Activated naive CD8-positive, alpha-beta T cell treated with anti-CD3 and anti-CD28 coated beads, Interleukin-2, amount 10 ng/mL, durations not matched to agents 7 days and 5 days (primary cell): ENCODE data around the gene NAXD. TPM values are rescaled to one million over a fixed set of nuclear protein-coding genes. Genes with fewer than 3 reads are reported as not detected.
"Not testable (repeated sequence)": the region's sequence is repeated elsewhere in the genome, so short reads cannot be mapped to it uniquely, and the experiment has no call there.

ENCODE experiments used
- ATAC-seq: fragments of 150-1000 bp; cut with Tn5 transposase; one replicate; pipeline ENCODE4 v1.10.0; 2021; ENCODE audit warnings: low read depth, moderate library complexity
- POLR2A ChIA-PET: fragments of 350-600 bp; sonication (Branson Sonifier 250); formaldehyde crosslinking; loops from one replicate; lab custom pipeline; 2021; ENCODE audit warnings: antibody characterized with exemption; lab: Charles Lee
- DNase-seq: peaks from one replicate; pipeline ENCODE4 v3.0.0; 2021
- H3K27ac Mint-ChIP-seq: one replicate; pipeline ENCODE4 v1.8.0; 2022; ENCODE audit warnings: mild to moderate bottlenecking, mixed read lengths
- H3K27me3 Mint-ChIP-seq: one replicate; pipeline ENCODE4 v1.8.0; 2022; ENCODE audit warnings: mild to moderate bottlenecking, moderate library complexity, mixed read lengths
- H3K36me3 Mint-ChIP-seq: one replicate; pipeline ENCODE4 v1.8.0; 2021; ENCODE audit warnings: mild to moderate bottlenecking, mixed read lengths
- H3K4me1 Mint-ChIP-seq: one replicate; pipeline ENCODE4 v1.8.0; 2021; ENCODE audit warnings: mixed read lengths
- H3K4me3 Mint-ChIP-seq: one replicate; pipeline ENCODE4 v1.8.0; 2022; ENCODE audit warnings: mild to moderate bottlenecking, moderate library complexity, mixed read lengths
- H3K9me3 Mint-ChIP-seq: one replicate; pipeline ENCODE4 v1.8.0; 2021; ENCODE audit warnings: mixed read lengths
- total RNA-seq, 2 experiments: library from RNA; stranded (reverse); gene quantifications; one replicate each; pipeline ENCODE4 v1.2.3, GENCODE V29; 2021

NAXD gene
- 10 to 100 TPM; 31.3 TPM for total RNA-seq

GRCh38 chr13:110615322-110616102 is at the start of gene NAXD:
NAXD (plus strand) TSS chr13:110615545; CDS start chr13:110615602, 57 bp downstream.
- Mint-ChIP-seq H3K27me3 (no peaks in the 10 kb centered on the region), H3K27ac (peak within 1 kb of the TSS; percentile 95), H3K9me3 (no peaks in the 10 kb centered on the region), H3K36me3 (peaks cover 4% of the 10 kb centered on the region), H3K4me3 (peak within 1 kb of the TSS; percentile 90), H3K4me1 (peaks cover 18% of the 10 kb centered on the region)
- POLR2A ChIA-PET = interaction anchor here (0.9 to 2.6 kb wide), 9 partner anchors 15 to 299 kb away, joined by 3 to 15 read pairs (median 5); partner anchors contain the start of genes ANKRD10 and RAB20
- ATAC-seq (peak; percentile 92), DNase-seq (peak; percentile 83)

DNA sequence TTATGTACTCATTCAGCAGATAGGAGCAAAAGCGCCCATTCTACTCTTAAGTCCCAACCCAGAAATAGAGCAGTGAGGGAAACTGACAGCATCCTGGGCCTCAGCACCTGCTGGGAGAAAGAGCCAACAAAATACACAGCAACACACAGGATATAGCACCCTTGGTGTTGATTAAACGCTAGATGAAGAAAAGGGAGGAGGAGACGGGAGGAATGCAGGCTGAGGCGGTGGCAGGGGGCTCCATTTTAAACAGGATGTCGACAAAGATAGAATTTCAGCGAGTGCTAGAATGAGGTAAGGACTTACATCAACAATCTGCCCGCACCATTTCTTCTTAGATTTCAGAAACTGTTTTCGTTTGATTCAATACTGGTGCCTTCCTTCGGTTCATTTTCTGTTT is 49.2 kb upstream of the NAXD start:
- Mint-ChIP-seq H3K9me3 (no peaks in the 10 kb centered on the region), H3K4me3 (no peak overlapping the region), H3K27me3 (peaks cover 39% of the 10 kb centered on the region), H3K4me1 (peaks cover 13% of the 10 kb centered on the region), H3K27ac (no peak overlapping the region), H3K36me3 (no peaks in the 10 kb centered on the region)
- POLR2A ChIA-PET = no interaction called here
- ATAC-seq (no peak), DNase-seq (no peak)

DNA sequence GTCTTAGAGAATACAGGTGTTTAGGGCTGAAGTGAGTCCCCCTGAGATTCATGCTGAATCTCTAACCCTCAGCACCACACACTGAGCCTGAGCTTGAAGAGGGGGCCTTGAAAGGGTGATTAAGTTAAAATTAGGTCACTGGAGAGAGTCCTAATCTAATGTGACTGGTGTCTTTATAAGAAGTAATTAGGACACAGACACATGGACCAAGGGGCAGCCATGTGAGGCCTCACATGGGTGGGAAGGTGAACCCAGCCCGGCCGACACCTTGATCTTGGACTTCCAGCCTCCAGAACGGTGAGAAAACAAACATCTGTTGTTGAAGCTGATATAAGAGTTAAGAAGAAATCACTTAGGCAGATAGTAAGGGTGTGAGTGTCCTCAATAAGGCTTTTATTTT is 46.7 kb upstream of the NAXD start:
- ATAC-seq (no peak), DNase-seq (no peak)
- H3K27me3 Mint-ChIP-seq = peaks cover 46% of the 10 kb centered on the region
- no peaks in the 10 kb centered on the region for H3K36me3 Mint-ChIP-seq
- H3K9me3 Mint-ChIP-seq = no peaks in the 10 kb centered on the region
- POLR2A ChIA-PET = no interaction called here
- H3K4me3 Mint-ChIP-seq = no peak overlapping the region
- H3K4me1 Mint-ChIP-seq = peaks cover 4% of the 10 kb centered on the region
- no peak overlapping the region for H3K27ac Mint-ChIP-seq

- peaks cover 45% of the 10 kb centered on the region for H3K27me3 Mint-ChIP-seq
- H3K4me3 Mint-ChIP-seq, H3K36me3 Mint-ChIP-seq, H3K4me1 Mint-ChIP-seq, DNase-seq, H3K9me3 Mint-ChIP-seq, H3K27ac Mint-ChIP-seq, POLR2A ChIA-PET, ATAC-seq: not testable (repeated sequence)
Measured at GRCh38 chr13:110569962-110570361, 45.4 kb upstream of the NAXD start.

DNA sequence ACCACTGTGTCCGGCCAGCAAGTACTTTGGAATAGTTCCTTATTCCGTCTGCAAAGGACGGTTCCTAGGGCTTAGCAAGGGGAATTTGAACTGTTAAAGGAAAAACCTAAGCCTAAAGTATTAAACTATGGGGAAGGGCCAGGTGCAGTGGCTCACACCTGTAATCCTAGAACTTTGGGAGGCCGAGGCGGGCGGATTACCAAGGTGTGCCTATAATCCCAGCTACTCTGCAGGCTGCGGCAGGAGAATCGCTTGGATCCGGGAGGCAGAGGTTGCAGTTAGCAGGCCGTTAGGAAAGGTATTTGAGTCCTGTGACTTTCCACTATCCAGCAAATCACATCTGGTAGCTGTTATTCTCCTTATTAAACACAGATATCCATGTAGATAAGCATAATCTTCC is 44.5 kb upstream of the NAXD start:
- Mint-ChIP-seq H3K27ac (no peak overlapping the region), H3K4me3 (no peak overlapping the region), H3K27me3 (peaks cover 51% of the 10 kb centered on the region)

GRCh38 chr13:110571896-110572777 is 43.2 kb upstream of the NAXD start:
- no peak overlapping the region for H3K4me3 Mint-ChIP-seq
- H3K4me1 Mint-ChIP-seq = peaks cover 12% of the 10 kb centered on the region
- DNase-seq = no peak

More for the DNA sequence above, 44.5 kb upstream of the NAXD start:
- peaks cover 8% of the 10 kb centered on the region for H3K4me1 Mint-ChIP-seq
- DNase-seq (no peak), ATAC-seq (no peak)
- no peaks in the 10 kb centered on the region for H3K9me3 Mint-ChIP-seq
- POLR2A ChIA-PET = interaction anchor here (1.0 kb wide), 1 partner anchor 9 kb away, joined by 3 read pairs; the partner anchor contains the start of gene RAB20
- no peaks in the 10 kb centered on the region for H3K36me3 Mint-ChIP-seq

GRCh38 chr13:110572778-110573118 is 42.6 kb upstream of the NAXD start:
- peaks cover 63% of the 10 kb centered on the region for H3K27me3 Mint-ChIP-seq
- no peak for DNase-seq
- H3K9me3 Mint-ChIP-seq = no peaks in the 10 kb centered on the region

More at GRCh38 chr13:110571896-110572777, 43.2 kb upstream of the NAXD start:
- POLR2A ChIA-PET = no interaction called here
- H3K9me3 Mint-ChIP-seq = no peaks in the 10 kb centered on the region
- H3K27me3 Mint-ChIP-seq = peaks cover 57% of the 10 kb centered on the region
- H3K27ac Mint-ChIP-seq = no peak overlapping the region
- no peaks in the 10 kb centered on the region for H3K36me3 Mint-ChIP-seq
- no peak for ATAC-seq

DNA sequence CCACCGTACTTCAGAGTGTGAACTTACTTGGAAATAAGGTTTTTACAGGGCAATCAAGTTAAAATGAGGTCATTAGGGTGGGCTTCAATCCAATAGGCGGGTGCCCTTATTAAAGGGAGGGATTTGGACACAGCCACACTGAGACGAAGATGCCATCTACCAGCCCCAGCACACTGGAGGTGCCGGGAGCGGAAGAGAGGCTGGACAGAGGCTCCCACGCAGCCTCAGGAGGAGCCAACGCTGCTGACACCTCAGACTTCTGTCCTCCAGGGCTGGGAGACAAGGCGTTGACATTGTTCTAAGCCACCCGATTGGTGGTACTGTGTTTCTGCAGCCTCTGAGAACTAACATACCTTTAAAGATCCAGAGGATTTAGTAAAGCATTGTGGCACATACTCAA is 41.2 kb upstream of the NAXD start:
- no peak overlapping the region for H3K4me3 Mint-ChIP-seq
- peaks cover 12% of the 10 kb centered on the region for H3K4me1 Mint-ChIP-seq
- no peak overlapping the region for H3K27ac Mint-ChIP-seq
- DNase-seq (no peak), ATAC-seq (no peak)
- peaks cover 70% of the 10 kb centered on the region for H3K27me3 Mint-ChIP-seq
- POLR2A ChIA-PET = no interaction called here
- H3K9me3 Mint-ChIP-seq = no peaks in the 10 kb centered on the region
- no peaks in the 10 kb centered on the region for H3K36me3 Mint-ChIP-seq

More at GRCh38 chr13:110572778-110573118, 42.6 kb upstream of the NAXD start:
- Mint-ChIP-seq H3K36me3 (no peaks in the 10 kb centered on the region), H3K27ac (no peak overlapping the region), H3K4me1 (peaks cover 12% of the 10 kb centered on the region), H3K4me3 (no peak overlapping the region)
- POLR2A ChIA-PET = no interaction called here
- ATAC-seq = no peak

DNA sequence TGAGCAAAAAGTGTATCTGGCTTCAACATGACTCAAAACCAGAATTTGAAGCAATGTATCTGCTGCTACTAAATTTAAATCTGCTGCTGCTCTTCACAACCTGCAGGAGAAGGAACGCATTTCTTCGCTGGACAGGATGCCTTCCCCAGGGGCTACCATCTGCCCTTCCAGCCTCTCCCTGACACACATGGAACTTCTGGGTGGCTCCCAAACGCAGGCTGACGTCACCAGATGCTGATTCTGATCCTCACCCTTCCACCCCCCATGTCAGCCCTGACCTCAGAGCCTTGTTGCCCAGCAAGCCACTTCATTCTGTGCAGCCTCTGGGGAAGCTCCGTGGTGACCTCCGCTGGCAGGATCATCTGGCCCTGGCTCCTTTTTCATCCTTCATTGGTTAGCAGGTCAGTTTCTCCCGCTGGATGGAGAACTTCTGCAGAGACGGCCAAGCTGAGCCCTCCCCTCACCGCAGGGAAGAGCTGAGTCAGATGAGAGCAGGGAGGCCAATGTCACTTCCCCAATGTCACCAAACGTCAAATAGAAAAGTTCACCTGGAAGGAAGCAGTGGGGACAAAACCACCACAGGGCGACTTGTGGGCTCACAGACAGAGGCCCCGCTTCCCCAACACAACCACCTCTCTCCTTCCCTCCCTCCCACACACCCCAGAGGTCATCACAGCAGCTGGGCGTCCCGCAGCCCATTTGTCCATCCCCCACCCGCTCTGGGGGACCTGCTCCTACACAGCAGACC is 39.8 kb upstream of the NAXD start:
- DNase-seq = peak; percentile 41
- Mint-ChIP-seq H3K9me3 (no peaks in the 10 kb centered on the region), H3K27ac (no peak overlapping the region), H3K4me3 (peak overlapping the region; percentile 67), H3K27me3 (peaks cover 76% of the 10 kb centered on the region), H3K4me1 (peaks cover 12% of the 10 kb centered on the region), H3K36me3 (no peaks in the 10 kb centered on the region)
- peak; percentile 73 for ATAC-seq
- POLR2A ChIA-PET = no interaction called here

DNA sequence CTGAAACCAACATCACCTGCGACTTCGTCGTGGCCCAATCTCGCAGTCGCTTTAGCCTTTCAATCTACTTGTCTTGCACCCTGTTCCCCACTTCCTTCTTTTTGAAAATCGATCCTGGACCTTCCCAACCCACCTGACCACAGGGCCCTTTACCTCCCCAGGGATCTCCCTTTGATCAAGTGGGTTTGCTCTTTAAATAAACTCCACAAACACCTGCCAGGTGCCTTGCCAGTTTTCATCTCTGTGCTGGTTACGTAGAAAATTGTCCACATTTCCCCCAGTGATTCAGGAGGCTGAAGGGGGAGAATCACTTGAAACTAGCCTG is 39.3 kb upstream of the NAXD start:
- Mint-ChIP-seq H3K27ac (peak overlapping the region; percentile 28), H3K4me3 (peak overlapping the region; percentile 67), H3K36me3 (no peaks in the 10 kb centered on the region), H3K27me3 (peaks cover 72% of the 10 kb centered on the region), H3K9me3 (no peaks in the 10 kb centered on the region), H3K4me1 (peaks cover 15% of the 10 kb centered on the region)
- ATAC-seq (no peak), DNase-seq (no peak)
- POLR2A ChIA-PET = no interaction called here

DNA sequence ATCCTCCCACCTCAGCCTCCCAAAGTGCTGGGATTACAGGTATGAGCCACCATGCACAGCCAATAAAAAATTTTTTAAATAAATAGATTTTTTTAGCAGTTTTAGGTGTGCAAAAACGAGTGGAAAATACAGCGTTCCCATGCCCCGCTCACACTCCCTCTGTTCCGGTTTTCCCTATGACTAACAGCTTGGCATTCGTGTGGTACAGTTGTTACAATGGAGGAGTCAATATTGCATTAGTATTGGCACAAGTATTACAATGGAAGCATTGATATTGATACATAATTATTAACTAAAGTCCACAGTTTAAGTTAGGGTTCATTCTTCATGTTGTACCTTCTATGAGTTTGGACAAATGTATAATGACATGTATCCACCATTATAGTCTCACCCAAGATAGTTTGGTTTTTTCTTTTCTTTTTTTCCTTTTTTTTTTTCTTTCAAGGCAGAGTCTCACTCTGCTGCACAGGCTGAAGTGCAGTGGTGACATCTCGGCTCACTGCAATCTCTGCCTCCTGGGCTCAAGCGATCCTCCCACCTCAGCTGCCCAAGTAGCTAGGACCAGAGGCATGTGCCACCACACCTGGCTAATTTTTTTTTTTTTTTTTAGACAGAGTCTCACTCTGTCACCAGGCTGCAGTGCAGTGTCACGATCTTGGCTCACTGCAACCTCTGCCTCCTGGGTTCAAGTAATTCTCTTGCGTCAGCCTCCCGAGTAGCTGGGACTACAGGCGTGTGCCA is 38.4 kb upstream of the NAXD start:
- POLR2A ChIA-PET = no interaction called here
- H3K4me3 Mint-ChIP-seq = no peak overlapping the region
- no peak for ATAC-seq

DNA sequence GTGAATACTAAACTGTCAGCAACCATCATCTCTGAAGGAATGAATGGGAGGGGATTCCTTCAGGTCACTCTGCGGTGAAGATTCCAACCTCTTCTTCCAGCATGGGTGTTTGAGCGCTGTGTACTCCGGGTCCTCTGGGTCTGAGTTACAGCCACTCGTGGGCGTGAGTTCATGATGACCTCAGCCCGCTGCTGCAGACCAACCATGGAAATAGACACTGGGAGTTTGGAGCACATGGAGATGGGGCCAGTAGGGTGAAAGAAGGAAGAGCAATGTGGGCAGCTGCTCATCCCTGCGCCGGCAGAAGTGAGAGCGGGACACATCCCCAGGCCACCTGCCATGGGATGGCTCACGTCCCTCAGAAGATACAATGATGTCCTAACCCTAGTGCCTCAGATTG is 37.0 kb upstream of the NAXD start:
- Mint-ChIP-seq H3K36me3 (no peaks in the 10 kb centered on the region), H3K4me1 (peaks cover 15% of the 10 kb centered on the region), H3K9me3 (no peaks in the 10 kb centered on the region), H3K27me3 (peaks cover 65% of the 10 kb centered on the region), H3K4me3 (no peak overlapping the region), H3K27ac (no peak overlapping the region)
- ATAC-seq (no peak), DNase-seq (no peak)
- POLR2A ChIA-PET = no interaction called here

More for the DNA sequence above, 38.4 kb upstream of the NAXD start:
- H3K4me1 Mint-ChIP-seq = peaks cover 15% of the 10 kb centered on the region
- H3K9me3 Mint-ChIP-seq = no peaks in the 10 kb centered on the region
- no peaks in the 10 kb centered on the region for H3K36me3 Mint-ChIP-seq
- DNase-seq = no peak
- no peak overlapping the region for H3K27ac Mint-ChIP-seq
- peaks cover 72% of the 10 kb centered on the region for H3K27me3 Mint-ChIP-seq
